Keratinocyte (primary cell): ENCODE measurements around the gene FOXL2NB. TPM values are rescaled to one million over a fixed set of nuclear protein-coding genes. Genes with fewer than 3 reads are reported as not detected.

Experiments used
- DNase-seq: peaks from one replicate; pipeline ENCODE4 v3.0.0-alpha.2; 2011; ENCODE audit warnings: low read depth, missing footprints, low spot score
- FAIRE-seq: peaks from 2 replicates; lab custom pipeline; 2011; peaks lifted over from hg19 to GRCh38; lab: Jason Lieb, UNC
- H2AFZ ChIP-seq: 2 replicates; pipeline ENCODE4 v1.6.0; 2012; ENCODE audit warnings: low read length, control low read depth, inconsistent platforms; ENCODE audit not compliant: control insufficient read depth
- H3K27ac ChIP-seq: 2 replicates; pipeline ENCODE4 v1.5.1; 2011; ENCODE audit warnings: low read length; ENCODE audit not compliant: control insufficient read depth, insufficient read depth
- H3K27me3 ChIP-seq: 3 replicates; pipeline ENCODE4 v1.6.0; 2011; ENCODE audit warnings: low read length; ENCODE audit not compliant: control insufficient read depth, insufficient read depth; ENCODE audit errors: extremely low read depth
- H3K36me3 ChIP-seq, 2 experiments: 2 replicates in 1 of 2; 3 replicates in 1 of 2; pipeline ENCODE4 v1.5.1; 2011; ENCODE audit warnings: low read length in 2 of 2, mild to moderate bottlenecking in 1 of 2; ENCODE audit not compliant: control insufficient read depth in 2 of 2, insufficient read depth in 2 of 2; ENCODE audit errors: extremely low read depth in 1 of 2
- H3K4me1 ChIP-seq: 3 replicates; pipeline ENCODE4 v1.5.1; 2011; ENCODE audit warnings: low read length; ENCODE audit not compliant: control insufficient read depth, insufficient read depth; ENCODE audit errors: extremely low read depth
- H3K4me2 ChIP-seq: 3 replicates; pipeline ENCODE4 v1.6.0; 2011; ENCODE audit warnings: low read depth, low read length; ENCODE audit not compliant: control insufficient read depth, insufficient read depth; ENCODE audit errors: extremely low read depth
- H3K4me3 ChIP-seq, 3 experiments: fragments of 200-600 bp in 1 of 3; sonication (generic) in 1 of 3; 2 replicates in 2 of 3; 3 replicates in 1 of 3; pipeline ENCODE4 v1.5.1; 2011 to 2016; ENCODE audit warnings: low read length in 3 of 3, mild to moderate bottlenecking in 3 of 3, control low read depth in 2 of 3, inconsistent platforms in 1 of 3, low read depth in 1 of 3, mixed read lengths in 1 of 3, mixed run types in 1 of 3, moderate library complexity in 1 of 3; ENCODE audit not compliant: control insufficient read depth in 2 of 3, insufficient read depth in 2 of 3; ENCODE audit errors: extremely low read depth in 1 of 3
- H3K79me2 ChIP-seq: 2 replicates; pipeline ENCODE4 v1.6.0; 2012; ENCODE audit warnings: low read length; ENCODE audit not compliant: control insufficient read depth, insufficient read depth
- H3K9ac ChIP-seq: 3 replicates; pipeline ENCODE4 v1.6.0; 2011; ENCODE audit warnings: low read length; ENCODE audit not compliant: control insufficient read depth, insufficient read depth; ENCODE audit errors: extremely low read depth
- H3K9me1 ChIP-seq: 3 replicates; pipeline ENCODE4 v1.6.0; 2011; ENCODE audit warnings: low read length; ENCODE audit not compliant: control insufficient read depth, insufficient read depth; ENCODE audit errors: extremely low read depth
- H3K9me3 ChIP-seq: 2 replicates; pipeline ENCODE4 v1.5.1; 2012; ENCODE audit warnings: low read depth, low read length; ENCODE audit not compliant: control insufficient read depth
- H4K20me1 ChIP-seq: 3 replicates; pipeline ENCODE4 v1.6.0; 2011; ENCODE audit warnings: low read length; ENCODE audit not compliant: control insufficient read depth, insufficient read depth; ENCODE audit errors: extremely low read depth
- EZH2 ChIP-seq: IDR thresholded peaks from one replicate; pipeline ENCODE4 v1.6.1; 2012; ENCODE audit warnings: inconsistent platforms, mild to moderate bottlenecking, low read length, moderate library complexity
- dilution Hi-C: fragments of 300-500 bp; cut with MboI; formaldehyde crosslinking; loops from one replicate; pipeline ENCODE4 v1.7.0; 2020; ENCODE audit warnings: low sequenced_read_pairs; ENCODE audit not compliant: extremely low pct_ligation_motif_present
- polyA plus RNA-seq, 5 experiments: library from polyadenylated mRNA; depleted of rRNA in 3 of 5; stranded (reverse) in 3 of 5; stranded (forward) in 1 of 5; unstranded in 1 of 5; fragments of >200 nt; gene quantifications; 1 replicate in 1 of 5; 2 replicates in 3 of 5; 3 replicates in 1 of 5; pipeline versions ENCODE4 v1.2.1 to v1.2.3, GENCODE V29; 2011 to 2012; ENCODE audit warnings: missing spikeins in 2 of 5, low read depth in 1 of 5, low replicate concordance in 1 of 5
- TF ChIP-seq, protein P1 (sequence below), 3 experiments: IDR thresholded peaks in 1 of 3; conservative IDR thresholded peaks in 1 of 3; optimal IDR thresholded peaks in 1 of 3; 2 replicates in 2 of 3; 3 replicates in 1 of 3; pipeline versions ENCODE3 to v1.5.1; 2011; ENCODE audit warnings: low read length in 3 of 3, mild to moderate bottlenecking in 3 of 3, moderate library complexity in 2 of 3, control low read depth in 1 of 3, inconsistent platforms in 1 of 3; ENCODE audit not compliant: insufficient read depth in 2 of 3; ENCODE audit errors: extremely low read depth in 1 of 3

Gene FOXL2NB
- polyA plus RNA-seq, 1 donor (not counting 4 experiments of a cell fraction or from before 2014, with no cell fraction given) = 0.38 TPM

GRCh38 chr3:138898708-138899107 is 48.3 kb upstream of the FOXL2NB start:
- H3K27me3 ChIP-seq = no peaks in the 10 kb centered on the region
- TF ChIP-seq, protein P1, sequence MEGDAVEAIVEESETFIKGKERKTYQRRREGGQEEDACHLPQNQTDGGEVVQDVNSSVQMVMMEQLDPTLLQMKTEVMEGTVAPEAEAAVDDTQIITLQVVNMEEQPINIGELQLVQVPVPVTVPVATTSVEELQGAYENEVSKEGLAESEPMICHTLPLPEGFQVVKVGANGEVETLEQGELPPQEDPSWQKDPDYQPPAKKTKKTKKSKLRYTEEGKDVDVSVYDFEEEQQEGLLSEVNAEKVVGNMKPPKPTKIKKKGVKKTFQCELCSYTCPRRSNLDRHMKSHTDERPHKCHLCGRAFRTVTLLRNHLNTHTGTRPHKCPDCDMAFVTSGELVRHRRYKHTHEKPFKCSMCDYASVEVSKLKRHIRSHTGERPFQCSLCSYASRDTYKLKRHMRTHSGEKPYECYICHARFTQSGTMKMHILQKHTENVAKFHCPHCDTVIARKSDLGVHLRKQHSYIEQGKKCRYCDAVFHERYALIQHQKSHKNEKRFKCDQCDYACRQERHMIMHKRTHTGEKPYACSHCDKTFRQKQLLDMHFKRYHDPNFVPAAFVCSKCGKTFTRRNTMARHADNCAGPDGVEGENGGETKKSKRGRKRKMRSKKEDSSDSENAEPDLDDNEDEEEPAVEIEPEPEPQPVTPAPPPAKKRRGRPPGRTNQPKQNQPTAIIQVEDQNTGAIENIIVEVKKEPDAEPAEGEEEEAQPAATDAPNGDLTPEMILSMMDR (optimal IDR thresholded peaks at IDR 0.05 in 1 of 3, IDR thresholded peaks at IDR 0.05 in 1 of 3, conservative IDR thresholded peaks at IDR 0.05 in 1 of 3; ENCODE audit: extremely low read depth in 1 of 3, insufficient read depth in 2 of 3, low read length in 3 of 3) = no peak
- TF ChIP-seq EZH2 = no peak
- DNase-seq (no peak), FAIRE-seq (no peak)
- H3K79me2 ChIP-seq = no peaks in the 10 kb centered on the region
- dilution Hi-C loops = no loop called here
- no peak overlapping the region for H3K9ac ChIP-seq
- H3K36me3 ChIP-seq = no peaks in the 10 kb centered on the region
- H3K9me3 ChIP-seq = no peaks in the 10 kb centered on the region
- H3K9me1 ChIP-seq = no peaks in the 10 kb centered on the region
- H3K4me3 ChIP-seq = no peak overlapping the region
- no peak overlapping the region for H3K4me2 ChIP-seq
- H3K27ac ChIP-seq = no peak overlapping the region
- H2AFZ ChIP-seq = peak overlapping the region; percentile 54
- no peaks in the 10 kb centered on the region for H4K20me1 ChIP-seq
- H3K4me1 ChIP-seq = peaks cover 8% of the 10 kb centered on the region

DNA sequence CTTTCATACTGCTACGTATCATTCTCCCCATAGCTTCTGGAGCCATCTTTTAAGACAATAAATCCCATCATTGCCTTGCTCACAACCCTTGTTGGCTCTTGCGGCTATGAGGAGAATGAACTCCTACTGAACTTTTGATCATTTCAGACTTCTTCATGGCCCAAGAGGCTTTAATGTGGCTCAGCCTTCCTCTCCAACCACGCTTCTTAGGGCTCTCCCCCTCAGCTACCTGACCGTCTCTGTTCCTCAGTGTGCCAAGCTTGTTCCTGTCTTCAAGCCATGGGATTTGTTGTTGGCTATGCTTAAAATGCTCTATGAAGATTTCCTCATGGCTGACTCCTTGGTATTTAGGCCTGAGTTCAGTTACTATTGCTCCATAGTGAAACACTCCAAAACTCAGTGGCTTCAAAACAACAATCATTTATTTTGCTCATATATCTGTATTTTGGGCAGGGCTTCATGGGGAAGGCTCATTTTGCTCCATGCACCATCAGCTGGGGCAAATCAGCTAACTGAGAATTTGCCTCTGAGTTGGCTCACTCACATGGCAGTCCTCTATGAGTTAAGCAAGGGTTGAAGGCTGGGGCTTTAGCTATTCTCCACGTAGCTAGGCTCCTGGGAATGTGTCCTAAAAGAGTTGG is 47.5 kb upstream of the FOXL2NB start:
- H3K9ac ChIP-seq = no peak overlapping the region
- dilution Hi-C loops = no loop called here

More for the DNA sequence above, 47.5 kb upstream of the FOXL2NB start:
- Histone ChIP-seq H3K27ac (no peak overlapping the region), H2AFZ (no peak overlapping the region), H3K36me3 (no peaks in the 10 kb centered on the region), H3K27me3 (no peaks in the 10 kb centered on the region), H4K20me1 (no peaks in the 10 kb centered on the region), H3K4me3 (no peak overlapping the region), H3K4me2 (no peak overlapping the region), H3K9me1 (no peaks in the 10 kb centered on the region), H3K79me2 (no peaks in the 10 kb centered on the region), H3K9me3 (no peaks in the 10 kb centered on the region), H3K4me1 (peaks cover 8% of the 10 kb centered on the region)
- DNase-seq = no peak
- FAIRE-seq = no peak
- TF ChIP-seq, protein P1 (optimal IDR thresholded peaks at IDR 0.05 in 1 of 3, IDR thresholded peaks at IDR 0.05 in 1 of 3, conservative IDR thresholded peaks at IDR 0.05 in 1 of 3; ENCODE audit: extremely low read depth in 1 of 3, insufficient read depth in 2 of 3, low read length in 3 of 3) = no peak
- no peak for TF ChIP-seq EZH2
